Measurements from ENCODE around the gene EFCAB14.

DNA sequence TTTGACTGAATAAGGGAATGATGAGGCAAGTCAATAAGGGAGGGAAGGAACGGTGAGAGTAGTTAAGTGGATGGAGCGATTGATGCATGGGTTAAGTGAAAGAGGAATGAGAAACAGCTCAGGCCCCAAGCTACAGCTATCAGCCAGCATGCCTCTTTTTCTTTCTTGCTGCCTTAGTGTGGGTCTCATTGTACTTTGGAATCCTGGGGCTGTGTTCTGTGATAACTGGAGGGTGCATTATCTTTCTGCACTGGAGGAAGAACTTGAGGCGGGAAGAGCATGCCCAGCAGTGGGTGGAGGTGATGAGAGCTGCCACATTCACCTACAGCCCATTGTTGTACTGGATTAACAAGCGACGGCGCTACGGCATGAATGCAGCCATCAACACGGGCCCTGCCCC lies 46.2 kb downstream of the EFCAB14 start:
- TF ChIP-seq, protein P1, sequence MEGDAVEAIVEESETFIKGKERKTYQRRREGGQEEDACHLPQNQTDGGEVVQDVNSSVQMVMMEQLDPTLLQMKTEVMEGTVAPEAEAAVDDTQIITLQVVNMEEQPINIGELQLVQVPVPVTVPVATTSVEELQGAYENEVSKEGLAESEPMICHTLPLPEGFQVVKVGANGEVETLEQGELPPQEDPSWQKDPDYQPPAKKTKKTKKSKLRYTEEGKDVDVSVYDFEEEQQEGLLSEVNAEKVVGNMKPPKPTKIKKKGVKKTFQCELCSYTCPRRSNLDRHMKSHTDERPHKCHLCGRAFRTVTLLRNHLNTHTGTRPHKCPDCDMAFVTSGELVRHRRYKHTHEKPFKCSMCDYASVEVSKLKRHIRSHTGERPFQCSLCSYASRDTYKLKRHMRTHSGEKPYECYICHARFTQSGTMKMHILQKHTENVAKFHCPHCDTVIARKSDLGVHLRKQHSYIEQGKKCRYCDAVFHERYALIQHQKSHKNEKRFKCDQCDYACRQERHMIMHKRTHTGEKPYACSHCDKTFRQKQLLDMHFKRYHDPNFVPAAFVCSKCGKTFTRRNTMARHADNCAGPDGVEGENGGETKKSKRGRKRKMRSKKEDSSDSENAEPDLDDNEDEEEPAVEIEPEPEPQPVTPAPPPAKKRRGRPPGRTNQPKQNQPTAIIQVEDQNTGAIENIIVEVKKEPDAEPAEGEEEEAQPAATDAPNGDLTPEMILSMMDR (IDR thresholded peaks at IDR 0.05) = no peak
- no peak for TF ChIP-seq POLR2A (IDR thresholded peaks at IDR 0.05)
